GM19397 (cell line): ENCODE results near the gene TELO2.

ENCODE experiments used
- ATAC-seq: cut with Tn5 transposase; IDR thresholded peaks from one replicate; pipeline ENCODE4 v1.9.1; 2021; ENCODE audit warnings: mild to moderate bottlenecking, moderate library complexity; ENCODE audit not compliant: unreplicated experiment

The TELO2 gene

GRCh38 chr16:1512774-1513173, 19.6 kb downstream of the TELO2 start:
- ATAC-seq = no peak

GRCh38 chr16:1514507-1514906, 21.3 kb downstream of the TELO2 start:
- no peak for ATAC-seq

GRCh38 chr16:1518626-1519135, 25.5 kb downstream of the TELO2 start:
- no peak for ATAC-seq

GRCh38 chr16:1519831-1520230, 26.7 kb downstream of the TELO2 start:
- ATAC-seq = no peak

GRCh38 chr16:1520461-1520860, 27.3 kb downstream of the TELO2 start:
- ATAC-seq = no peak

GRCh38 chr16:1523581-1524245, 30.6 kb downstream of the TELO2 start:
- no peak for ATAC-seq

- ATAC-seq = no peak
Observed at GRCh38 chr16:1524366-1524765, 31.2 kb downstream of the TELO2 start.

- ATAC-seq = no peak
Observed at GRCh38 chr16:1525871-1526607, 32.9 kb downstream of the TELO2 start.

- no peak for ATAC-seq
Observed at GRCh38 chr16:1526608-1527555, 33.7 kb downstream of the TELO2 start.

- no peak for ATAC-seq
Observed at GRCh38 chr16:1527836-1528811, 35.0 kb downstream of the TELO2 start.

GRCh38 chr16:1528921-1529537, 35.9 kb downstream of the TELO2 start:
- no peak for ATAC-seq

GRCh38 chr16:1530349-1530882, 37.3 kb downstream of the TELO2 start:
- ATAC-seq = no peak

- ATAC-seq = no peak
Observed at GRCh38 chr16:1530883-1531637, 37.9 kb downstream of the TELO2 start.

- no peak for ATAC-seq
Observed at GRCh38 chr16:1531638-1531910, 38.4 kb downstream of the TELO2 start.

- ATAC-seq = no peak
Observed at GRCh38 chr16:1532081-1532760, 39.1 kb downstream of the TELO2 start.

- no peak for ATAC-seq
Observed at GRCh38 chr16:1532771-1533170, 39.6 kb downstream of the TELO2 start.

GRCh38 chr16:1533443-1533951, 40.3 kb downstream of the TELO2 start, which contains the start of gene TMEM204:
Gene TMEM204, plus strand, starts transcription at chr16:1533666. Its CDS starts 610 bp downstream, at chr16:1534276.
- no peak for ATAC-seq
